HEK293 (cell line): ENCODE measurements around the gene NCKAP5.

Source experiments
- CTCF ChIA-PET: fragments of 350-600 bp; formaldehyde crosslinking; extraction: SDS; loops from one replicate; lab custom pipeline; 2021; ENCODE audit warnings: antibody characterized with exemption; lab: Yijun Ruan, JAX
- POLR2A ChIA-PET: fragments of 300-600 bp; formaldehyde crosslinking; extraction: SDS; loops from one replicate; lab custom pipeline; 2020; ENCODE audit warnings: antibody characterized with exemption, inconsistent platforms; lab: Yijun Ruan, JAX
- H3K27ac ChIP-seq: fragments of 200-500 bp; sonication (Bioruptor generic); 2 replicates; pipeline ENCODE4 v1.5.1; 2014; ENCODE audit warnings: low read depth, low read length, control low read depth, inconsistent platforms; ENCODE audit errors: extremely low read depth
- H3K36me3 ChIP-seq, 2 experiments: fragments of 200-500 bp in 1 of 2; sonication (Bioruptor generic) in 1 of 2; 1 replicate in 1 of 2; 2 replicates in 1 of 2; pipeline ENCODE4 v1.5.1; 2014 to 2017; ENCODE audit warnings: inconsistent platforms in 2 of 2, low read length in 2 of 2; ENCODE audit not compliant: control insufficient read depth in 2 of 2, insufficient read depth in 1 of 2
- H3K4me1 ChIP-seq: fragments of 200-500 bp; sonication (Bioruptor generic); 2 replicates; pipeline ENCODE4 v1.5.1; 2014; ENCODE audit warnings: mild to moderate bottlenecking, low read length, inconsistent platforms; ENCODE audit not compliant: control insufficient read depth, insufficient read depth
- H3K4me3 ChIP-seq: 2 replicates; pipeline ENCODE4 v1.5.1; 2011; ENCODE audit warnings: low read depth, mild to moderate bottlenecking, control low read depth, low read length, moderate library complexity
- H3K9me3 ChIP-seq: fragments of 200-500 bp; sonication (Bioruptor generic); 2 replicates; pipeline ENCODE4 v1.5.1; 2014; ENCODE audit warnings: low read depth, low read length, inconsistent platforms; ENCODE audit not compliant: control insufficient read depth, insufficient read depth
- GLI4 ChIP-seq: fragments of 450-650 bp; formaldehyde crosslinking; IDR thresholded peaks from 2 replicates; pipeline ENCODE4 v1.5.1; 2016; ENCODE audit warnings: missing biosample characterization, missing genetic modification characterization
- YY2 ChIP-seq: fragments of 450-650 bp; formaldehyde crosslinking; IDR thresholded peaks from 2 replicates; pipeline ENCODE4 v1.5.1; 2016; ENCODE audit warnings: missing biosample characterization, missing genetic modification characterization
- ZBTB20 ChIP-seq: fragments of 450-650 bp; formaldehyde crosslinking; IDR thresholded peaks from 2 replicates; pipeline ENCODE4 v1.5.1; 2016; ENCODE audit warnings: missing biosample characterization, missing genetic modification characterization
- ZFP41 ChIP-seq: fragments of 450-650 bp; formaldehyde crosslinking; IDR thresholded peaks from 2 replicates; pipeline ENCODE4 v1.5.1; 2016; ENCODE audit warnings: missing biosample characterization, missing genetic modification characterization, borderline replicate concordance
- ZNF10 ChIP-seq: fragments of 450-650 bp; formaldehyde crosslinking; IDR thresholded peaks from 2 replicates; pipeline ENCODE4 v1.5.1; 2017; ENCODE audit warnings: missing biosample characterization, missing genetic modification characterization
- ZNF155 ChIP-seq: fragments of 450-650 bp; formaldehyde crosslinking; IDR thresholded peaks from 2 replicates; pipeline ENCODE4 v1.5.1; 2016; ENCODE audit warnings: missing biosample characterization, missing genetic modification characterization
- ZNF266 ChIP-seq: fragments of 450-650 bp; formaldehyde crosslinking; IDR thresholded peaks from 2 replicates; pipeline ENCODE4 v1.5.1; 2016; ENCODE audit warnings: missing biosample characterization, missing genetic modification characterization, low read depth
- ZNF335 ChIP-seq: fragments of 450-650 bp; formaldehyde crosslinking; conservative IDR thresholded peaks from 2 replicates; pipeline ENCODE4 v1.5.1; 2016; ENCODE audit warnings: missing biosample characterization, missing genetic modification characterization
- ZNF362 ChIP-seq: fragments of 450-650 bp; formaldehyde crosslinking; IDR thresholded peaks from 2 replicates; pipeline ENCODE4 v1.5.1; 2016; ENCODE audit warnings: missing biosample characterization, missing genetic modification characterization
- ZNF37A ChIP-seq: fragments of 450-650 bp; IDR thresholded peaks from 2 replicates; pipeline ENCODE4 v1.5.1; 2018; ENCODE audit warnings: missing biosample characterization, missing genetic modification characterization
- ZNF544 ChIP-seq: fragments of 450-650 bp; formaldehyde crosslinking; IDR thresholded peaks from 2 replicates; pipeline ENCODE4 v1.5.0; 2017; ENCODE audit warnings: missing biosample characterization, missing genetic modification characterization
- ZNF585B ChIP-seq: fragments of 450-650 bp; formaldehyde crosslinking; IDR thresholded peaks from 2 replicates; pipeline ENCODE4 v1.5.1; 2016; ENCODE audit warnings: missing biosample characterization, missing genetic modification characterization
- ZNF704 ChIP-seq: fragments of 450-650 bp; formaldehyde crosslinking; IDR thresholded peaks from 2 replicates; pipeline ENCODE4 v1.5.1; 2016; ENCODE audit warnings: missing biosample characterization, missing genetic modification characterization
- ZNF747 ChIP-seq: fragments of 450-650 bp; formaldehyde crosslinking; IDR thresholded peaks from 2 replicates; pipeline ENCODE4 v1.5.1; 2016; ENCODE audit warnings: missing biosample characterization, missing genetic modification characterization
- ZNF768 ChIP-seq: fragments of 450-650 bp; formaldehyde crosslinking; IDR thresholded peaks from 2 replicates; pipeline ENCODE4 v1.5.1; 2018; ENCODE audit warnings: missing biosample characterization, mild to moderate bottlenecking, missing genetic modification characterization
- ZSCAN16 ChIP-seq: fragments of 450-650 bp; formaldehyde crosslinking; IDR thresholded peaks from 2 replicates; pipeline ENCODE4 v1.5.1; 2016; ENCODE audit warnings: missing biosample characterization, missing genetic modification characterization
- ZSCAN23 ChIP-seq: fragments of 450-650 bp; formaldehyde crosslinking; IDR thresholded peaks from 2 replicates; pipeline ENCODE4 v1.5.1; 2016; ENCODE audit warnings: missing biosample characterization, missing genetic modification characterization
- TF ChIP-seq, protein P1 (sequence below): fragments of 450-650 bp; formaldehyde crosslinking; IDR thresholded peaks from 2 replicates; pipeline ENCODE4 v1.5.1; 2016; ENCODE audit warnings: missing biosample characterization, missing genetic modification characterization
- TF ChIP-seq, protein P2 (sequence below): fragments of 450-650 bp; formaldehyde crosslinking; IDR thresholded peaks from 2 replicates; pipeline ENCODE4 v1.5.1; 2016; ENCODE audit warnings: missing biosample characterization, missing genetic modification characterization, borderline replicate concordance

NCKAP5 gene

DNA sequence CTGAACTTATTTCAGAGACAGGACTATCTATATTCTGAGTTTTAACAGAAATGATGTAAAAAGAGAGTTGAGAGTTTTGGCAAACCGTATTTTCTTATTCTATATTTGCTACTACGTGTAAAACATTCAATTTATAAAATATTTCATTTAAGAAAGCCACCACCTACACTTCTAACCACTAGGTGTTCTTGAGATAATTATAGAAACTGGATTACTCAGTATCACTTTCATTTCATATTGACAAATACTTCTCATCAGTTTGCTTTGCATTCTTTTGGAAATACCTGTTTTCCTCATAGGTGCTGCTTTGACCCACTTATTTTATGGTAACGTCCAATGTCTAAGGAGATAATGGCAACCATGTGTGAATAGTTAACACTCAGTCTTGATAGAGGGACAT, 794.9 kb downstream of the NCKAP5 start:
- no peak for TF ChIP-seq ZFP41 (tag by site-specific recombination)
- TF ChIP-seq ZNF747: no peak
- TF ChIP-seq ZSCAN16 (tag by site-specific recombination): no peak
- TF ChIP-seq, protein P1, sequence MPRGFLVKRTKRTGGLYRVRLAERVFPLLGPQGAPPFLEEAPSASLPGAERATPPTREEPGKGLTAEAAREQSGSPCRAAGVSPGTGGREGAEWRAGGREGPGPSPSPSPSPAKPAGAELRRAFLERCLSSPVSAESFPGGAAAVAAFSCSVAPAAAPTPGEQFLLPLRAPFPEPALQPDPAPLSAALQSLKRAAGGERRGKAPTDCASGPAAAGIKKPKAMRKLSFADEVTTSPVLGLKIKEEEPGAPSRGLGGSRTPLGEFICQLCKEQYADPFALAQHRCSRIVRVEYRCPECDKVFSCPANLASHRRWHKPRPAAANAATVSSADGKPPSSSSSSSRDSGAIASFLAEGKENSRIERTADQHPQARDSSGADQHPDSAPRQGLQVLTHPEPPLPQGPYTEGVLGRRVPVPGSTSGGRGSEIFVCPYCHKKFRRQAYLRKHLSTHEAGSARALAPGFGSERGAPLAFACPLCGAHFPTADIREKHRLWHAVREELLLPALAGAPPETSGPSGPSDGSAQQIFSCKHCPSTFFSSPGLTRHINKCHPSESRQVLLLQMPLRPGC (tag by site-specific recombination): no peak
- TF ChIP-seq GLI4 (tag by site-specific recombination): no peak
- no peak for TF ChIP-seq ZNF335 (tag by site-specific recombination)
- no peak for TF ChIP-seq ZSCAN23 (tag by site-specific recombination)
- no peak for TF ChIP-seq ZBTB20 (tag by site-specific recombination)
- no peak for TF ChIP-seq ZNF362 (tag by site-specific recombination)
- TF ChIP-seq YY2 (tag by site-specific recombination): no peak
- Histone ChIP-seq H3K36me3 (no peaks in the 10 kb centered on the region), H3K27ac (no peak overlapping the region), H3K4me1 (no peaks in the 10 kb centered on the region), H3K9me3 (no peaks in the 10 kb centered on the region), H3K4me3 (no peak overlapping the region)
- CTCF ChIA-PET: no interaction called here
- POLR2A ChIA-PET: no interaction called here

DNA sequence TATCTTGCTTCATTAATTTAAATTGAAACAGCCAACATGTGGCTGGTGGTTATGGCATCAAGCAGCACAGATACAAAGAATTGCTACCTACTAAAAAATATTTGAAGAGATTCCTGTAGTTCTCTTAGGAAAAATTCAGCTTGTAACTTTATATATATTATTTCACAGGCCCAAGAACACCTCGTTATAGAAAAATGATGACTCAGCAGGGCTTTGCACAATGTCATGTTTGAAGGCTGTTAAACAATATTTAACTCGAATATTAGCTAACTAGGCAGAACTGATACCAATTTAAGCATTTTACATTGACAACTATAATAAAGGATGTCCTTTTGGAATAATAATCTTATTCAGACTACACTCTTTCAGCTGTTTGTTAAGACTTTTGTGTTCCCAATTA, 795.9 kb downstream of the NCKAP5 start:
- Histone ChIP-seq H3K27ac (no peak overlapping the region), H3K36me3 (no peaks in the 10 kb centered on the region), H3K4me3 (no peak overlapping the region), H3K9me3 (no peaks in the 10 kb centered on the region), H3K4me1 (no peaks in the 10 kb centered on the region)
- ChIA-PET POLR2A (no interaction called here), CTCF (interaction anchor here (0.6 kb wide), 1 partner anchor 50 kb away, joined by 3 read pairs; no protein-coding TSS in a partner anchor)
- TF ChIP-seq ZNF37A: no peak
- no peak for TF ChIP-seq ZNF768 (tag by site-specific recombination)
- TF ChIP-seq ZNF10 (tag by site-specific recombination): no peak
- no peak for TF ChIP-seq ZNF544
- no peak for TF ChIP-seq ZNF266 (tag by site-specific recombination)
- no peak for TF ChIP-seq ZNF704 (tag by site-specific recombination)
- TF ChIP-seq ZNF585B (tag by site-specific recombination): no peak

DNA sequence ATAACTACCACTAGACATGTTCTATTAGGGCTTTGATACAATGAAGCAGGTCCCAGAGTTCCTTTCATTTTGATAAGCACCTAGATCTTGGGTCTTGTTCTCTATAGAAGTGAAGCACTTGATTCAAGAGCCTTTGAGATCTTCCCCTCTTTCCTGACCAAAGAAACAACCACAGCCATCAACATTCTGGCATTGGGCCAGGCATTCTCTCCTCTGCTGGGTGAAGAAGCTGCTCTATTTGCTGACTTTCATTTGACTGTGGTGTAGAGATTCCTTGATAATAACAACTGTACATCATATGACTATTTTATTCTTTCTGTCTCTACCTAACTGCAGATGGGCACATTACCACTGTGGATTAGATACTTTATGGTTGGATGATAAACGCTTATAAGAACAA, 801.7 kb downstream of the NCKAP5 start:
- H3K4me3 ChIP-seq: no peak overlapping the region
- no peak for TF ChIP-seq ZNF155 (tag by site-specific recombination)
- TF ChIP-seq, protein P2, sequence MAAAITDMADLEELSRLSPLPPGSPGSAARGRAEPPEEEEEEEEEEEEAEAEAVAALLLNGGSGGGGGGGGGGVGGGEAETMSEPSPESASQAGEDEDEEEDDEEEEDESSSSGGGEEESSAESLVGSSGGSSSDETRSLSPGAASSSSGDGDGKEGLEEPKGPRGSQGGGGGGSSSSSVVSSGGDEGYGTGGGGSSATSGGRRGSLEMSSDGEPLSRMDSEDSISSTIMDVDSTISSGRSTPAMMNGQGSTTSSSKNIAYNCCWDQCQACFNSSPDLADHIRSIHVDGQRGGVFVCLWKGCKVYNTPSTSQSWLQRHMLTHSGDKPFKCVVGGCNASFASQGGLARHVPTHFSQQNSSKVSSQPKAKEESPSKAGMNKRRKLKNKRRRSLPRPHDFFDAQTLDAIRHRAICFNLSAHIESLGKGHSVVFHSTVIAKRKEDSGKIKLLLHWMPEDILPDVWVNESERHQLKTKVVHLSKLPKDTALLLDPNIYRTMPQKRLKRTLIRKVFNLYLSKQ (tag by site-specific recombination): no peak
- TF ChIP-seq, all 188 proteins: peak for 0
- Histone ChIP-seq H3K27ac (no peak overlapping the region), H3K36me3 (no peaks in the 10 kb centered on the region), H3K9me3 (no peaks in the 10 kb centered on the region), H3K4me1 (no peaks in the 10 kb centered on the region)
- ChIA-PET POLR2A (no interaction called here), CTCF (no interaction called here)
